Right atrium auricular region (tissue), 2 donors: ENCODE measurements around the gene CLEC16A. TPM values are rescaled to one million over a fixed set of nuclear protein-coding genes. Genes with fewer than 3 reads are reported as not detected.

Source experiments
- DNase-seq: peaks from one replicate; pipeline ENCODE4 v3.0.0-alpha.2; 2019; ENCODE audit warnings: low spot score
- H3K27ac ChIP-seq, 2 donors: fragments of 200-600 bp; sonication (generic); 1 replicate in 1 of 2; 2 replicates in 1 of 2; pipeline ENCODE4 v1.5.1; 2016 to 2019
- H3K27me3 ChIP-seq, 2 donors: fragments of 200-600 bp; sonication (generic); one replicate each; pipeline versions ENCODE4 v1.5.1 to v1.6.0; 2017 to 2019
- H3K36me3 ChIP-seq: fragments of 200-600 bp; sonication (generic); one replicate; pipeline ENCODE4 v1.5.1; 2016
- H3K4me1 ChIP-seq, 2 donors: fragments of 200-600 bp; sonication (generic); one replicate each; pipeline versions ENCODE4 v1.5.1 to v1.6.0; 2017 to 2019
- H3K4me3 ChIP-seq, 2 donors: fragments of 200-600 bp; sonication (generic); 1 replicate in 1 of 2; 2 replicates in 1 of 2; pipeline ENCODE4 v1.5.1; 2017 to 2019; ENCODE audit warnings: mild to moderate bottlenecking in 1 of 2, moderate library complexity in 1 of 2
- H3K9me3 ChIP-seq, 2 donors: fragments of 200-600 bp; sonication (generic); one replicate each; pipeline ENCODE4 v1.5.1; 2019
- CTCF ChIP-seq, 2 donors: fragments of 200-600 bp; sonication (generic); IDR thresholded peaks; one replicate each; pipeline ENCODE4 v1.5.1; 2019; ENCODE audit warnings: antibody characterized with exemption in 2 of 2
- total RNA-seq, 2 donors: library from RNA; depleted of rRNA; stranded (reverse); fragments of >200 nt; gene quantifications; one replicate each; pipeline ENCODE4 v1.1.0, GENCODE V29; 2016

The CLEC16A gene
- total RNA-seq, 2 donors from 2014 or later = 24.1 to 49.0 TPM

- Histone ChIP-seq H3K9me3 (no peaks in the 10 kb centered on the region), H3K27ac (no peak overlapping the region), H3K36me3 (peaks cover 47% of the 10 kb centered on the region), H3K4me1 (no peaks in the 10 kb centered on the region), H3K4me3 (no peak overlapping the region), H3K27me3 (no peaks in the 10 kb centered on the region)
- DNase-seq = no peak
- no peak for TF ChIP-seq CTCF (IDR thresholded peaks at IDR 0.05)
These were observed 103.8 kb downstream of the CLEC16A start for GRCh38 chr16:11047939-11048800.

- H3K4me3 ChIP-seq = no peak overlapping the region
- H3K36me3 ChIP-seq = peaks cover 41% of the 10 kb centered on the region
- H3K4me1 ChIP-seq = no peaks in the 10 kb centered on the region
- TF ChIP-seq CTCF (IDR thresholded peaks at IDR 0.05) = no peak
- H3K27ac ChIP-seq = no peak overlapping the region
- DNase-seq = no peak
- no peaks in the 10 kb centered on the region for H3K27me3 ChIP-seq
- H3K9me3 ChIP-seq = no peaks in the 10 kb centered on the region
These were observed 105.2 kb downstream of the CLEC16A start for GRCh38 chr16:11049396-11050059.

DNA sequence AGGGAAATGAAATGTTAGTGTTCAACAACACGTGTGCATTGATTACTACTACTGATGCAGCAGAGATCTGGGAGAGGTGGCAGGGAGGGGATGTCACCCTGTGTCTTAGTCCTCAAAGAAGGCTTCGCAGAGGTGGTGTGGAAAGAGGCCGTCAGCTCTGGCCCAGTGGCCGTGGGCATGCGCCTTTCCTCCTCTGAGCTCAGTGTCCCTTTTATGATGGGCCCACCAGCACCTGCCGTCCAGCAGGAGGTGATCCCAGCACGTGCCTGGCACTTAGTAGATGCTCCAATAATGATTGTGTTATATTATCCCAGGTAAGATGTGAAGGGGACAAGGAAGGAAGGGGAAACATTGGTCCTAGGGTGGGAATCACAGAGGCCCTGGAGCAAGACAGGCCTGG, 106.2 kb downstream of the CLEC16A start:
- no peak overlapping the region for H3K4me3 ChIP-seq
- no peak for DNase-seq
- TF ChIP-seq CTCF (IDR thresholded peaks at IDR 0.05) = no peak
- no peak overlapping the region for H3K27ac ChIP-seq
- peaks cover 38% of the 10 kb centered on the region for H3K36me3 ChIP-seq
- H3K27me3 ChIP-seq = no peaks in the 10 kb centered on the region
- no peaks in the 10 kb centered on the region for H3K4me1 ChIP-seq
- H3K9me3 ChIP-seq = no peaks in the 10 kb centered on the region

DNA sequence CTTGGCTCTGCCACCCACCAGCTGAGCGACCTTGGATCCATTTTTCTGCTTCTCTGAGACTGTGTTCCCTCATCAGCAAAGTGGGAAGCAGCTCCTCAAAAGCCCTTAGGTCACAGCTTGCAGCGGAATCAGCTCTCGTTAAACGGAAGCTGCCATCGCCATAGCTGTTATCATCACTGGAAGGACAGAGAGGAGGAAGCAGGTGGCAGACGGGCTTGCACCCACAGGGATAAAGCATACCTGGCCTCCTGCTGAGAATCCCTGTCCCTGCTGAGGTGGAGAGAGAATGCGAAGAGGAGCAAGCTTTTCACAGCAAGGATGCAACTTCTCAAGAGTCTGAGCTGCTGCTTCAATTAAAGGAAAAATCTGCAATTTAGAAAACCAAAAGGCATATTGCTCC, 106.6 kb downstream of the CLEC16A start:
- no peaks in the 10 kb centered on the region for H3K27me3 ChIP-seq
- no peak overlapping the region for H3K4me3 ChIP-seq
- no peak for DNase-seq
- H3K36me3 ChIP-seq = peaks cover 33% of the 10 kb centered on the region
- TF ChIP-seq CTCF (IDR thresholded peaks at IDR 0.05) = no peak
- H3K27ac ChIP-seq = no peak overlapping the region
- no peaks in the 10 kb centered on the region for H3K4me1 ChIP-seq
- no peaks in the 10 kb centered on the region for H3K9me3 ChIP-seq

- no peaks in the 10 kb centered on the region for H3K27me3 ChIP-seq
- H3K27ac ChIP-seq = no peak overlapping the region
- no peak for TF ChIP-seq CTCF (IDR thresholded peaks at IDR 0.05)
- H3K4me1 ChIP-seq = no peaks in the 10 kb centered on the region
- H3K9me3 ChIP-seq = no peaks in the 10 kb centered on the region
- no peak for DNase-seq
- peaks cover 32% of the 10 kb centered on the region for H3K36me3 ChIP-seq
- H3K4me3 ChIP-seq = no peak overlapping the region
These were observed 107.1 kb downstream of the CLEC16A start for GRCh38 chr16:11051430-11051829.
